Upper lobe of left lung (tissue), 6 donors: ENCODE measurements around the gene KCNT1. TPM values are rescaled to one million over a fixed set of nuclear protein-coding genes. Genes with fewer than 3 reads are reported as not detected.
A peak's percentile ranks its signal among the peaks of the same experiment; 100 is the strongest.

Source experiments
- ATAC-seq, 2 donors: fragments of 200-7000 bp; cut with Tn5 transposase; one replicate each; pipeline ENCODE4 v1.9.1; 2022; ENCODE audit warnings: mild to moderate bottlenecking in 2 of 2, moderate library complexity in 2 of 2; ENCODE audit not compliant: low FRiP score in 2 of 2
- DNase-seq, 2 donors: peaks; one replicate each; pipeline ENCODE4 v3.0.0-alpha.2; 2019 to 2020
- H3K27ac ChIP-seq, 4 donors: fragments of 200-600 bp; sonication (generic); one replicate each; pipeline ENCODE4 v1.5.1; 2016 to 2019
- H3K27me3 ChIP-seq, 4 donors: fragments of 200-600 bp; sonication (generic); one replicate each; pipeline ENCODE4 v1.5.1; 2017 to 2019
- H3K36me3 ChIP-seq, 4 donors: fragments of 200-600 bp; sonication (generic); one replicate each; pipeline ENCODE4 v1.5.1; 2016 to 2019
- H3K4me1 ChIP-seq, 4 donors: fragments of 200-600 bp; sonication (generic); one replicate each; pipeline ENCODE4 v1.5.1; 2018 to 2019
- H3K4me3 ChIP-seq, 4 donors: fragments of 200-600 bp; sonication (generic); one replicate each; pipeline ENCODE4 v1.5.1; 2017 to 2019; ENCODE audit warnings: mild to moderate bottlenecking in 2 of 4, moderate library complexity in 1 of 4
- H3K9me3 ChIP-seq, 4 donors: fragments of 200-600 bp; sonication (generic); one replicate each; pipeline ENCODE4 v1.5.1; 2018 to 2019
- EP300 ChIP-seq, 4 donors: sonication (generic); formaldehyde crosslinking; IDR thresholded peaks; one replicate each; pipeline ENCODE4 v1.5.1; 2017; ENCODE audit warnings: antibody characterized with exemption in 4 of 4, control low read depth in 2 of 4
- POLR2A ChIP-seq, 4 donors: fragments of 450-650 bp; IDR thresholded peaks; one replicate each; pipeline ENCODE4 v1.5.1; 2016 to 2017; ENCODE audit warnings: antibody characterized with exemption in 4 of 4, mild to moderate bottlenecking in 2 of 4
- POLR2AphosphoS5 ChIP-seq, 2 donors: sonication (generic); formaldehyde crosslinking; IDR thresholded peaks; one replicate each; pipeline ENCODE4 v1.5.1; 2017; ENCODE audit warnings: antibody characterized with exemption in 2 of 2
- WGBS, 2 donors: methylation state at CpG; one replicate each; pipeline ENCODE4 v1.1.5; 2017 to 2018; 5-methylcytosine and 5-hydroxymethylcytosine counted together
- total RNA-seq, 6 donors: library from RNA; depleted of rRNA in 4 of 6; stranded (reverse); fragments of >200 nt in 4 of 6; gene quantifications; one replicate each; pipeline versions ENCODE4 v1.1.0 to v1.2.1, GENCODE V29; 2016 to 2021
- TF ChIP-seq, protein P1 (sequence below), 6 experiments: fragments of 450-650 bp in 4 of 6; fragments of 200-600 bp in 2 of 6; sonication (generic) in 2 of 6; IDR thresholded peaks; one replicate each; pipeline ENCODE4 v1.5.1; 2016 to 2019; ENCODE audit warnings: antibody characterized with exemption in 6 of 6
- donor health status: DM: no; HTN: no; CAD: no; lungs with moderate emphysema.
- donor health status: DM: no; HTN: yes; CAD: no; lungs with severe emphysema.

KCNT1 gene
- total RNA-seq, 6 donors from 2014 or later: 0.11 to 1.0 (median 0.31) TPM; not detected in 2

DNA sequence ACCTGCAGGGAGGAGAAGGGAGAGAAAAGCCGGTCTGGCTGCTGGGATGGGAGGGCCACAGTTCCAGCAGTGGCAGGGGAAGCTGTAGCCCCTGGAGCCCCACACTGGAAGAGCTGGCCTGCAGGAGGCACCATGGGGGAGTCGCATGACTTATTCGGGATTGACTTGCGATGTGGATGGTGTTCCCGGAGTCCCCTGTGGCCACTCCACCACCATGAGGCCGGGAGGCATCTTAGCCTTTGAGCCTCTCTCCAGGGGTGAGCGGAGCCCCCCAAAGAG lies 92.0 kb downstream of the KCNT1 start:
- Histone ChIP-seq H3K27ac (no peak overlapping the region), H3K9me3 (no peaks in the 10 kb centered on the region), H3K27me3 (no peaks in the 10 kb centered on the region), H3K4me1 (peaks cover 0 to 10% (median 6%) of the 10 kb centered on the region in 4 donors), H3K36me3 (no peaks in the 10 kb centered on the region), H3K4me3 (no peak overlapping the region)
- 82 to 100% methylated on average over 2 to 6 of the region's 7 CpGs for WGBS, 2 donors
- ATAC-seq: no peak
- no peak for TF ChIP-seq POLR2AphosphoS5 (IDR thresholded peaks at IDR 0.05)
- TF ChIP-seq POLR2A (IDR thresholded peaks at IDR 0.05): no peak
- TF ChIP-seq, protein P1, sequence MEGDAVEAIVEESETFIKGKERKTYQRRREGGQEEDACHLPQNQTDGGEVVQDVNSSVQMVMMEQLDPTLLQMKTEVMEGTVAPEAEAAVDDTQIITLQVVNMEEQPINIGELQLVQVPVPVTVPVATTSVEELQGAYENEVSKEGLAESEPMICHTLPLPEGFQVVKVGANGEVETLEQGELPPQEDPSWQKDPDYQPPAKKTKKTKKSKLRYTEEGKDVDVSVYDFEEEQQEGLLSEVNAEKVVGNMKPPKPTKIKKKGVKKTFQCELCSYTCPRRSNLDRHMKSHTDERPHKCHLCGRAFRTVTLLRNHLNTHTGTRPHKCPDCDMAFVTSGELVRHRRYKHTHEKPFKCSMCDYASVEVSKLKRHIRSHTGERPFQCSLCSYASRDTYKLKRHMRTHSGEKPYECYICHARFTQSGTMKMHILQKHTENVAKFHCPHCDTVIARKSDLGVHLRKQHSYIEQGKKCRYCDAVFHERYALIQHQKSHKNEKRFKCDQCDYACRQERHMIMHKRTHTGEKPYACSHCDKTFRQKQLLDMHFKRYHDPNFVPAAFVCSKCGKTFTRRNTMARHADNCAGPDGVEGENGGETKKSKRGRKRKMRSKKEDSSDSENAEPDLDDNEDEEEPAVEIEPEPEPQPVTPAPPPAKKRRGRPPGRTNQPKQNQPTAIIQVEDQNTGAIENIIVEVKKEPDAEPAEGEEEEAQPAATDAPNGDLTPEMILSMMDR (IDR thresholded peaks at IDR 0.05): no peak
- no peak for TF ChIP-seq EP300 (IDR thresholded peaks at IDR 0.05)
- no peak for DNase-seq

DNA sequence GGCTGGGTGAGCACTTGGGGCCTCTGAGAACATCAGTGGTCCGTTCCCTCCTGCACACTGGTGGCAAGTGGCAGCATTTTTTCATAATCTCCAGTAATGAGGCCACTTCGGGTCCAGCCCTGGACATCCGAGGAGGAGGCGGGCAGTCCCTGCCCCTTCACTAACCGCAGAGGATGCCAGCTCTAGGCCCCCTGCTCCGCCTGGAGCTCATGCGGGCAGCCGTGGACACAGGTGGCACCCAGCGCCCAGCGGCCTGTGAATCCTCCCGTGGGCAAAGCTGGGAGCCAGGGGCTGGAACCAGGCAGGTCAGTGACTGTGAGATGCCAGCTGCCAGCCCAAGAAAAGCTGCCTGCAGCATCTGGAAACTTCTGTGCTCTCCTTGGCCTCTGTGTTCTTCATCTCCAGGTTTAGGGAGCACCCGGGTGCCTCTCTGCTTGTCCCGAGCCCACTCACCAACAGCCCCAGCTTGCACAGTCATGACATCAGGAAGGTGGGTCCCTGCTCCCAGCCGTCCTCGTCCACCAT lies 92.4 kb downstream of the KCNT1 start:
- DNase-seq (peak in 1 of 2 donors; percentile 61), ATAC-seq (no peak)
- H3K9me3 ChIP-seq: no peaks in the 10 kb centered on the region
- no peaks in the 10 kb centered on the region for H3K27me3 ChIP-seq
- no peaks in the 10 kb centered on the region for H3K36me3 ChIP-seq
- H3K4me3 ChIP-seq: no peak overlapping the region
- H3K4me1 ChIP-seq: peaks cover 0 to 10% (median 6%) of the 10 kb centered on the region in 4 donors
- TF ChIP-seq EP300 (IDR thresholded peaks at IDR 0.05) (no peak), POLR2AphosphoS5 (IDR thresholded peaks at IDR 0.05) (no peak)
- WGBS, 2 donors: 83 to 85% methylated on average over 4 to 15 of the region's 15 CpGs
- no peak overlapping the region for H3K27ac ChIP-seq

DNA sequence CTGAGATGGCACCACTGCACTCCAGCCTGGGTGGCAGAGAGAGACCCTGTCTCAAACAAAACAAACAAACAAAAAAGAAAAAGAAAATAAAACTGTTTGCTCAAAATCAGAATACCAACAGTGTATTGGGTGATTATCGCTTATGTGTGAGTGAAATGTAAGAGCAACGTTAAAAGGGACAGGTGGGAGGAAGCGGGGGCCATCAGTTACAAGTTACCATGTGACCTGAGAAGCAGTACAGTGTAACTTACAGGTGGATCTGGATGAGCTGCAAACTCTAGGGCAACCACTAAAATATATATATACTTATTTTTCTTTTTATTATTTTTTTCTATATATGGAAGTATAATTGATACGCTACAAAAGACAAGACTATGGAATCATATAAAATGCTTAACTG lies 93.4 kb downstream of the KCNT1 start:
- no peaks in the 10 kb centered on the region for H3K9me3 ChIP-seq
- no peaks in the 10 kb centered on the region for H3K36me3 ChIP-seq
- TF ChIP-seq EP300 (IDR thresholded peaks at IDR 0.05) (no peak), POLR2A (IDR thresholded peaks at IDR 0.05) (no peak)
- TF ChIP-seq, protein P1 (IDR thresholded peaks at IDR 0.05): no peak
- peaks cover 0 to 10% (median 6%) of the 10 kb centered on the region in 4 donors for H3K4me1 ChIP-seq
- ATAC-seq (no peak), DNase-seq (no peak)
- 84 to 86% methylated on average over 4 of the region's 4 CpGs for WGBS, 2 donors
- no peaks in the 10 kb centered on the region for H3K27me3 ChIP-seq
- H3K27ac ChIP-seq: no peak overlapping the region
- H3K4me3 ChIP-seq: no peak overlapping the region

DNA sequence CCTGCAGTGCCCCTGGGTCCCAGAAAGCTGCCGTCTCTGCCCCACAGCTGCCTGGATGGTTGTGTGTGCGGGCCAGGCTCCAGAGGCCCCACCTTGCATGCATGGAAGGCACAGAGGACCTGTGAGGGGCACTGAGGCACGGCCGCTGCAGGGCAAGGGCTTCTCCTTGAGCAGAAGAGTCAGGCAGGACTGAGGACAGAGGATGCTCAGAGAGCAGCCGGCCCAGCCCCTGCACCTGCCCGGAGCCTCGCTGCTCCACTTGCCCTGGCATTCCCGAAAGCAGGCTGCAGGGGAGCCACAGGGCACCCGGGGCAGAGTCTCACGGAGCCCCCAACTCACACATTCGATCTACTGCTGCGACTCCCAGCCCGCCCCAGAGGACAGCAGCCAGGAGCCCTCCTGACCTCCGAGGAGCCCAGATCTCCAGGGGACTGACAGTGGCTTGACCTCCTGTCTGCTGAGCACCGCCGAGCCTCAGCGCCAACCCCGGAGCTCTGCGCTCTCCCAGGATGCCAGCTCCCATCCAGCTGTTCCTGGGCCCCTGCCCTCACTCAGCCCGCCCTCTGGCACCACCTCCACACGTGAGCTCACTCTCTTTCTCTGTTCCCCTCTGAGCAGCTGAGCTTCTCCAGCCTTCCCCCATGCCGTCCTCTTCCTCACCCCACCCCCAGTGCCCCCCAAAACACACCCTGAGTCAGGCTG lies 95.0 kb downstream of the KCNT1 start:
- H3K4me3 ChIP-seq: no peak overlapping the region
- no peak for ATAC-seq
- H3K36me3 ChIP-seq: no peaks in the 10 kb centered on the region
- H3K4me1 ChIP-seq: peaks cover 0 to 10% (median 6%) of the 10 kb centered on the region in 4 donors
- TF ChIP-seq POLR2AphosphoS5 (IDR thresholded peaks at IDR 0.05) (no peak), EP300 (IDR thresholded peaks at IDR 0.05) (no peak), POLR2A (IDR thresholded peaks at IDR 0.05) (no peak)
- TF ChIP-seq, protein P1 (IDR thresholded peaks at IDR 0.05): no peak
- H3K9me3 ChIP-seq: no peaks in the 10 kb centered on the region
- peak in 1 of 2 donors; percentile 72 for DNase-seq
- no peaks in the 10 kb centered on the region for H3K27me3 ChIP-seq
- no peak overlapping the region for H3K27ac ChIP-seq
- 57 to 77% methylated on average over 14 to 22 of the region's 22 CpGs for WGBS, 2 donors

DNA sequence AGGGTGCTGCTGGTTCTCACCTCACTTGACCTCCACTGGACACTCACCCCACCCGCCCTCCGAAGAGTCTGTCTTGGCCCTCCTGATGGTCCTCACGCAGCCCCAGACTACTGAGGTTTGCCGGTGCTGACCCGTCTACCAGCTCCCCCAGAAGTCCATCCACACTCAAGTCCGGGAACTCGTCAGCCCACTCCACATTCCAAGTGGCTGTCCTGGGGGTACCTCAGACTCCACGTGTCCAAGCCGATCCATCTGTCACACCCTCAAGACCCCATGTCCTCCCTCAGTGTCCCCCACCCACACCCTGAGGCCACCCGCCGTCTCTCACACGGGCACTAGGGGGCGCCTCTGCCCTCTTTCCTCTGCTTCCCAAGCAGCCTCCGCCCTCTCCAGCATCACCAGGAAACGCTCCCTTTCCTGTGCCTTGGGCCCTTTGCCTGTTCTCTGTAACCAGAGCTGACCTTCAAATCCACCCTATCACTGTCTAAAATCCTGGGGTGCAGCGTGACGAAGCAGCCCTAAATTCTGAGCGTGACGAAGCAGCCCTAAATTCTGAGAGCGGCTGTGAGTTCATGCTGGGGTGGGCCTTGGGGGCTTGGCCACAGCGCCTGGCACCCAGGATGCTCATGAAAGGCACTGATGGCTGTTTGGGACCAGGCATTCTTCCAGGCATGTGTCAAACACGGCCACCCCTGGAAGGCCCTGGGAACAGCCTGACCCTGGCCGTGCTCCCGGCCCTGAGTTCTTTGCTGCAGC lies 95.7 kb downstream of the KCNT1 start:
- WGBS, 2 donors: 28 to 29% methylated on average over 18 to 20 of the region's 24 CpGs
- no peaks in the 10 kb centered on the region for H3K9me3 ChIP-seq
- no peaks in the 10 kb centered on the region for H3K27me3 ChIP-seq
- TF ChIP-seq POLR2AphosphoS5 (IDR thresholded peaks at IDR 0.05): no peak
- TF ChIP-seq POLR2A (IDR thresholded peaks at IDR 0.05): no peak
- TF ChIP-seq, protein P1 (IDR thresholded peaks at IDR 0.05): peak in 5 of 6 experiments; percentile 38 to 43 (median 42)
- H3K4me3 ChIP-seq: no peak overlapping the region
- peaks cover 0 to 10% (median 6%) of the 10 kb centered on the region in 4 donors for H3K4me1 ChIP-seq
- H3K36me3 ChIP-seq: no peaks in the 10 kb centered on the region
- DNase-seq: peak in 1 of 2 donors; percentile 54
- peak; percentile 25 to 38 for ATAC-seq
- no peak overlapping the region for H3K27ac ChIP-seq
